HepG2 (cell line): ENCODE data around the gene FAM118B. TPM values are rescaled to one million over a fixed set of nuclear protein-coding genes. Genes with fewer than 3 reads are reported as not detected.
A peak's percentile ranks its signal among the peaks of the same experiment; 100 is the strongest.

Experiments used
- ELF3 ChIP-seq: IDR thresholded peaks from 2 replicates; pipeline ENCODE4 v1.6.1; 2016; ENCODE audit warnings: missing genetic modification reagents, missing compliant biosample characterization
- FOXA1 ChIP-seq, 2 experiments: fragments of 450-650 bp in 1 of 2; sonication (generic) in 1 of 2; formaldehyde crosslinking in 1 of 2; IDR thresholded peaks; 2 replicates each; pipeline versions ENCODE4 v1.4.0 to v1.6.1; 2016 to 2020; ENCODE audit warnings: missing genetic modification reagents in 1 of 2
- FOXO1 ChIP-seq: sonication (generic); formaldehyde crosslinking; IDR thresholded peaks from 2 replicates; pipeline ENCODE4 v1.4.0; 2020; ENCODE audit warnings: missing genetic modification reagents
- GATAD2A ChIP-seq: IDR thresholded peaks from 2 replicates; pipeline ENCODE4 v1.6.1; 2016
- MATR3 ChIP-seq: sonication (generic); formaldehyde crosslinking; IDR thresholded peaks from 2 replicates; pipeline ENCODE4 v1.4.0; 2020; ENCODE audit warnings: missing genetic modification reagents
- NCOR1 ChIP-seq: fragments of 200-600 bp; sonication (generic); IDR thresholded peaks from 2 replicates; pipeline ENCODE4 v1.7.0; 2017; ENCODE audit warnings: antibody characterized with exemption, low read length, borderline replicate concordance
- NPAS2 ChIP-seq: sonication (generic); formaldehyde crosslinking; IDR thresholded peaks from 2 replicates; pipeline ENCODE4 v1.8.0; 2022; ENCODE audit warnings: mild to moderate bottlenecking, missing genetic modification reagents, borderline replicate concordance
- PHF21A ChIP-seq: sonication (generic); formaldehyde crosslinking; IDR thresholded peaks from 2 replicates; pipeline ENCODE4 v1.5.0; 2020; ENCODE audit warnings: mild to moderate bottlenecking, missing genetic modification reagents
- PITX1 ChIP-seq: sonication (generic); formaldehyde crosslinking; IDR thresholded peaks from 2 replicates; pipeline ENCODE4 v1.5.1; 2020; ENCODE audit warnings: mild to moderate bottlenecking, missing genetic modification reagents
- SP1 ChIP-seq, 2 experiments: fragments of 450-650 bp in 1 of 2; sonication (generic) in 1 of 2; formaldehyde crosslinking in 1 of 2; IDR thresholded peaks; 2 replicates each; pipeline versions ENCODE4 v1.4.0 to v1.6.1; 2016 to 2020; ENCODE audit warnings: missing genetic modification reagents in 1 of 2
- TBX2 ChIP-seq: sonication (generic); formaldehyde crosslinking; IDR thresholded peaks from 2 replicates; pipeline ENCODE4 v1.5.0; 2020; ENCODE audit warnings: missing genetic modification reagents, mild to moderate bottlenecking, borderline replicate concordance
- THAP11 ChIP-seq: IDR thresholded peaks from 2 replicates; pipeline ENCODE4 v1.6.1; 2016; ENCODE audit warnings: missing biosample characterization, missing genetic modification reagents
- YY1 ChIP-seq: IDR thresholded peaks from 2 replicates; pipeline ENCODE4 v1.6.1; 2011; ENCODE audit warnings: low read length, low read depth, moderate library complexity, mild to moderate bottlenecking; ENCODE audit not compliant: insufficient read depth, insufficient replicate concordance
- ZBTB7B ChIP-seq: sonication (generic); formaldehyde crosslinking; IDR thresholded peaks from 2 replicates; pipeline ENCODE4 v1.4.0; 2020; ENCODE audit warnings: missing genetic modification reagents
- ZKSCAN5 ChIP-seq: sonication (generic); formaldehyde crosslinking; IDR thresholded peaks from 2 replicates; pipeline ENCODE4 v1.5.1; 2020; ENCODE audit warnings: mild to moderate bottlenecking, missing genetic modification reagents
- ZNF12 ChIP-seq: sonication (generic); formaldehyde crosslinking; IDR thresholded peaks from 2 replicates; pipeline ENCODE4 v1.5.0; 2020; ENCODE audit warnings: missing genetic modification reagents
- ZNF33B ChIP-seq: sonication (generic); formaldehyde crosslinking; IDR thresholded peaks from 2 replicates; pipeline ENCODE4 v1.5.1; 2020; ENCODE audit warnings: mild to moderate bottlenecking, missing genetic modification reagents
- ZNF446 ChIP-seq: sonication (generic); formaldehyde crosslinking; IDR thresholded peaks from 2 replicates; pipeline ENCODE4 v1.5.0; 2020; ENCODE audit warnings: mild to moderate bottlenecking, missing genetic modification reagents
- polyA plus RNA-seq, 8 experiments: library from polyadenylated mRNA; depleted of rRNA in 3 of 8; stranded (reverse) in 7 of 8; unstranded in 1 of 8; fragments of >200 nt; fragmentation: Illumina TruSeq in 4 of 8; extraction: Trizol in 4 of 8; gene quantifications; 2 replicates each; pipeline versions ENCODE4 v1.2.1 to v1.2.3, GENCODE V29; 2011 to 2016; ENCODE audit warnings: low read depth in 4 of 8, missing spikeins in 1 of 8, mixed read lengths in 1 of 8; ENCODE audit not compliant: insufficient read depth in 1 of 8
- total RNA-seq, 5 experiments: library from RNA; depleted of rRNA; stranded (reverse); fragments of >200 nt; fragmentation: Illumina TruSeq; extraction: Trizol; gene quantifications; 2 replicates each; pipeline ENCODE4 v1.2.3, GENCODE V29; 2016; ENCODE audit warnings: low read depth in 1 of 5
- TF ChIP-seq, protein P1 (sequence below): IDR thresholded peaks from 2 replicates; pipeline ENCODE4 v1.6.1; 2016; ENCODE audit warnings: mild to moderate bottlenecking
- TF ChIP-seq, protein P2 (sequence below): sonication (generic); IDR thresholded peaks from 2 replicates; pipeline ENCODE4 v1.6.1; 2016; ENCODE audit warnings: low read depth, borderline replicate concordance
- TF ChIP-seq, protein P3 (sequence below): sonication (generic); formaldehyde crosslinking; IDR thresholded peaks from 2 replicates; pipeline ENCODE4 v1.4.0; 2020; ENCODE audit warnings: missing genetic modification reagents
- TF ChIP-seq, protein P4 (sequence below): sonication (generic); formaldehyde crosslinking; IDR thresholded peaks from 2 replicates; pipeline ENCODE4 v1.5.1; 2020; ENCODE audit warnings: mild to moderate bottlenecking, missing genetic modification reagents, moderate library complexity

FAM118B gene
- total and polyA plus RNA-seq, 2 of the 13 experiments (the other 11 are each of a cell fraction or from before 2014, with no cell fraction given): 10.2 to 25.7 TPM

DNA sequence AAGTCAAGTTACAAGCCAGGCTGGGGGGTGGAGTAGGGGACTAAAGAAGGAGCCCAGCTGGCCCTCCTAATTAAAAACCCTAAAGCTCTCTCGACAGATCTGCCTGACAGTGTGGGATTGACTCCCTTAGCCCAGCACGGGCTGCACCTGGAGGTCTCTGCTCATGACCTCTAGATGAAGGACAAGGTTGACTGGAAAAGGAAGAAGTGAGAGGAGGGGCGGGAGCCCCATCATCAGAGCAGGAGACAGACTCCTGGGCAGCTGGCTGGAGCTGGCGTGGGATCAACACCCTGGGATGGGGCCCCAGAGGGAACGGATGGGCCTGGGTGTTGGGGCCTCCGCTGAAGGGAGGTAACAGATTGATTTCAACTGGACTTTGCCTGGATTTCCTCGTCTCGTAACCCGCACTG lies 46.3 kb upstream of the FAM118B start (continued):
- TF ChIP-seq PITX1 (CRISPR knock-in tag) (peak; percentile 60; the same call in 1 of the 2 replicates), FOXA1 (IDR thresholded peaks at IDR 0.05) (no peak), FOXA1 (CRISPR knock-in tag; IDR thresholded peaks at IDR 0.05) (no peak), SP1 (IDR thresholded peaks at IDR 0.05) (no peak), SP1 (CRISPR knock-in tag; IDR thresholded peaks at IDR 0.05) (no peak), ZNF33B (CRISPR knock-in tag) (no peak), TBX2 (CRISPR knock-in tag) (peak; percentile 58; the same call in 1 of the 2 replicates), ZBTB7B (CRISPR knock-in tag) (0 out of 2 replicates have a peak, but pooled peaks have one; percentile 33), NCOR1 (0 out of 2 replicates have a peak, but pooled peaks have one; percentile 42), ZKSCAN5 (no peak), ZNF12 (no peak), GATAD2A (CRISPR knock-in tag) (peak; percentile 61; the same call in 1 of the 2 replicates), FOXO1 (CRISPR knock-in tag) (peak; percentile 57; the same call in 1 of the 2 replicates), MATR3 (no peak), ELF3 (CRISPR knock-in tag) (peak; percentile 47; the same call in 1 of the 2 replicates), ZNF446 (CRISPR knock-in tag) (no peak), THAP11 (CRISPR knock-in tag) (no peak), PHF21A (CRISPR knock-in tag) (peak; percentile 81), NPAS2 (CRISPR knock-in tag) (no peak), YY1 (peak; percentile 14)
- TF ChIP-seq, protein P1, sequence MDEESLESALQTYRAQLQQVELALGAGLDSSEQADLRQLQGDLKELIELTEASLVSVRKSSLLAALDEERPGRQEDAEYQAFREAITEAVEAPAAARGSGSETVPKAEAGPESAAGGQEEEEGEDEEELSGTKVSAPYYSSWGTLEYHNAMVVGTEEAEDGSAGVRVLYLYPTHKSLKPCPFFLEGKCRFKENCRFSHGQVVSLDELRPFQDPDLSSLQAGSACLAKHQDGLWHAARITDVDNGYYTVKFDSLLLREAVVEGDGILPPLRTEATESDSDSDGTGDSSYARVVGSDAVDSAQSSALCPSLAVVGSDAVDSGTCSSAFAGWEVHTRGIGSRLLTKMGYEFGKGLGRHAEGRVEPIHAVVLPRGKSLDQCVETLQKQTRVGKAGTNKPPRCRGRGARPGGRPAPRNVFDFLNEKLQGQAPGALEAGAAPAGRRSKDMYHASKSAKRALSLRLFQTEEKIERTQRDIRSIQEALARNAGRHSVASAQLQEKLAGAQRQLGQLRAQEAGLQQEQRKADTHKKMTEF (CRISPR knock-in tag): peak; percentile 25; the same call in 1 of the 2 replicates
- TF ChIP-seq, protein P2, sequence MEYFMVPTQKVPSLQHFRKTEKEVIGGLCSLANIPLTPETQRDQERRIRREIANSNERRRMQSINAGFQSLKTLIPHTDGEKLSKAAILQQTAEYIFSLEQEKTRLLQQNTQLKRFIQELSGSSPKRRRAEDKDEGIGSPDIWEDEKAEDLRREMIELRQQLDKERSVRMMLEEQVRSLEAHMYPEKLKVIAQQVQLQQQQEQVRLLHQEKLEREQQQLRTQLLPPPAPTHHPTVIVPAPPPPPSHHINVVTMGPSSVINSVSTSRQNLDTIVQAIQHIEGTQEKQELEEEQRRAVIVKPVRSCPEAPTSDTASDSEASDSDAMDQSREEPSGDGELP: peak; percentile 50; the same call in 1 of the 2 replicates
- TF ChIP-seq, protein P3, sequence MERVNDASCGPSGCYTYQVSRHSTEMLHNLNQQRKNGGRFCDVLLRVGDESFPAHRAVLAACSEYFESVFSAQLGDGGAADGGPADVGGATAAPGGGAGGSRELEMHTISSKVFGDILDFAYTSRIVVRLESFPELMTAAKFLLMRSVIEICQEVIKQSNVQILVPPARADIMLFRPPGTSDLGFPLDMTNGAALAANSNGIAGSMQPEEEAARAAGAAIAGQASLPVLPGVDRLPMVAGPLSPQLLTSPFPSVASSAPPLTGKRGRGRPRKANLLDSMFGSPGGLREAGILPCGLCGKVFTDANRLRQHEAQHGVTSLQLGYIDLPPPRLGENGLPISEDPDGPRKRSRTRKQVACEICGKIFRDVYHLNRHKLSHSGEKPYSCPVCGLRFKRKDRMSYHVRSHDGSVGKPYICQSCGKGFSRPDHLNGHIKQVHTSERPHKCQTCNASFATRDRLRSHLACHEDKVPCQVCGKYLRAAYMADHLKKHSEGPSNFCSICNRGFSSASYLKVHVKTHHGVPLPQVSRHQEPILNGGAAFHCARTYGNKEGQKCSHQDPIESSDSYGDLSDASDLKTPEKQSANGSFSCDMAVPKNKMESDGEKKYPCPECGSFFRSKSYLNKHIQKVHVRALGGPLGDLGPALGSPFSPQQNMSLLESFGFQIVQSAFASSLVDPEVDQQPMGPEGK (CRISPR knock-in tag): no peak
- TF ChIP-seq, protein P4, sequence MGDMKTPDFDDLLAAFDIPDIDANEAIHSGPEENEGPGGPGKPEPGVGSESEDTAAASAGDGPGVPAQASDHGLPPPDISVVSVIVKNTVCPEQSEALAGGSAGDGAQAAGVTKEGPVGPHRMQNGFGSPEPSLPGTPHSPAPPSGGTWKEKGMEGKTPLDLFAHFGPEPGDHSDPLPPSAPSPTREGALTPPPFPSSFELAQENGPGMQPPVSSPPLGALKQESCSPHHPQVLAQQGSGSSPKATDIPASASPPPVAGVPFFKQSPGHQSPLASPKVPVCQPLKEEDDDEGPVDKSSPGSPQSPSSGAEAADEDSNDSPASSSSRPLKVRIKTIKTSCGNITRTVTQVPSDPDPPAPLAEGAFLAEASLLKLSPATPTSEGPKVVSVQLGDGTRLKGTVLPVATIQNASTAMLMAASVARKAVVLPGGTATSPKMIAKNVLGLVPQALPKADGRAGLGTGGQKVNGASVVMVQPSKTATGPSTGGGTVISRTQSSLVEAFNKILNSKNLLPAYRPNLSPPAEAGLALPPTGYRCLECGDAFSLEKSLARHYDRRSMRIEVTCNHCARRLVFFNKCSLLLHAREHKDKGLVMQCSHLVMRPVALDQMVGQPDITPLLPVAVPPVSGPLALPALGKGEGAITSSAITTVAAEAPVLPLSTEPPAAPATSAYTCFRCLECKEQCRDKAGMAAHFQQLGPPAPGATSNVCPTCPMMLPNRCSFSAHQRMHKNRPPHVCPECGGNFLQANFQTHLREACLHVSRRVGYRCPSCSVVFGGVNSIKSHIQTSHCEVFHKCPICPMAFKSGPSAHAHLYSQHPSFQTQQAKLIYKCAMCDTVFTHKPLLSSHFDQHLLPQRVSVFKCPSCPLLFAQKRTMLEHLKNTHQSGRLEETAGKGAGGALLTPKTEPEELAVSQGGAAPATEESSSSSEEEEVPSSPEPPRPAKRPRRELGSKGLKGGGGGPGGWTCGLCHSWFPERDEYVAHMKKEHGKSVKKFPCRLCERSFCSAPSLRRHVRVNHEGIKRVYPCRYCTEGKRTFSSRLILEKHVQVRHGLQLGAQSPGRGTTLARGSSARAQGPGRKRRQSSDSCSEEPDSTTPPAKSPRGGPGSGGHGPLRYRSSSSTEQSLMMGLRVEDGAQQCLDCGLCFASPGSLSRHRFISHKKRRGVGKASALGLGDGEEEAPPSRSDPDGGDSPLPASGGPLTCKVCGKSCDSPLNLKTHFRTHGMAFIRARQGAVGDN (CRISPR knock-in tag): peak; percentile 74
